Effector memory CD4-positive, alpha-beta T cell (primary cell): ENCODE measurements around the gene ELN.

Source experiments
- DNase-seq, 3 donors: peaks; one replicate each; pipeline ENCODE4 v3.0.0-alpha.2; 2020
- H3K27ac ChIP-seq: 2 replicates; pipeline ENCODE4 v1.7.0; 2013; ENCODE audit warnings: mild to moderate bottlenecking, low read length, moderate library complexity; ENCODE audit not compliant: insufficient read depth, poor library complexity, severe bottlenecking
- H3K27me3 ChIP-seq: replicated peaks from 2 replicates; pipeline ENCODE4 v1.7.0; 2013; ENCODE audit warnings: mild to moderate bottlenecking, low read length; ENCODE audit not compliant: insufficient read depth, control insufficient read depth, poor library complexity, severe bottlenecking
- H3K36me3 ChIP-seq: 2 replicates; pipeline ENCODE4 v1.7.0; 2013; ENCODE audit warnings: mild to moderate bottlenecking, low read length, moderate library complexity; ENCODE audit not compliant: control insufficient read depth, insufficient read depth
- H3K4me1 ChIP-seq: 2 replicates; pipeline ENCODE4 v1.7.0; 2013; ENCODE audit warnings: low read length, mild to moderate bottlenecking; ENCODE audit not compliant: control insufficient read depth, insufficient read depth, poor library complexity, severe bottlenecking
- H3K4me3 ChIP-seq: 2 replicates; pipeline ENCODE4 v1.7.0; 2013; ENCODE audit warnings: low read length, low read depth, mild to moderate bottlenecking; ENCODE audit not compliant: insufficient read depth, poor library complexity, severe bottlenecking
- H3K9me3 ChIP-seq: 2 replicates; pipeline ENCODE4 v1.7.0; 2013; ENCODE audit warnings: mild to moderate bottlenecking, low read length, moderate library complexity; ENCODE audit not compliant: control insufficient read depth

The ELN gene

DNA sequence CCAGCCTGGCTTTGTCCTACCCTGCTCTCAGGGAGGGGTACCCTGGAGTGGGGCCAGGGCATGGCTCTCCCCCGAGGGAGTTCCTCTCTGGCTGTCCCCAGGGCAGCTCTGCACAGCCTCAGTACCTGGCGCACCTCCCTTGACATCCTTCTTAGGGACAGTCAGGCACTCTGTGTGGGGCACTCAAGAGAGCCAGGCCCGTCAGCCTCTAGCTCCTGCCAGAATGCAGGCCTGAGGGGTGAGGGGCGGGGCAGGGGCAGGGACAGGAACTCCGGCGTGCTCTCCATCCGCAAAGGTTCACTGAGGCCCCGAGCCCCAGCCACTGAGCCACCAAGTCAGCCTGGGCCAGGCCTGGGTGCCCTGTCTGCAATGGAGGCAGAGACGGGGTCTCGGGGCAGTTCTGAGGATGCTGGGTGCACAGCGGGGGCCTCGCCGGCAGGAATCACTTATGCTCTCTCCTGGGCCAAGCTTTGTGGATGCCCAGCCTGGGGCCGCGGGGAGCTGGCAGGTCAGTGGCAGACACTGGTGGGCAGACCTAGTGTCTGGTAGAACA is 65.8 kb downstream of the ELN start:
- DNase-seq, result no peak
- H3K27me3 ChIP-seq, result no peaks in the 10 kb centered on the region
- H3K9me3 ChIP-seq, result no peaks in the 10 kb centered on the region
- peak overlapping the region; percentile 81 for H3K4me3 ChIP-seq
- peaks cover 5% of the 10 kb centered on the region for H3K36me3 ChIP-seq
- peak overlapping the region; percentile 69 for H3K27ac ChIP-seq
- peaks cover 18% of the 10 kb centered on the region for H3K4me1 ChIP-seq

DNA sequence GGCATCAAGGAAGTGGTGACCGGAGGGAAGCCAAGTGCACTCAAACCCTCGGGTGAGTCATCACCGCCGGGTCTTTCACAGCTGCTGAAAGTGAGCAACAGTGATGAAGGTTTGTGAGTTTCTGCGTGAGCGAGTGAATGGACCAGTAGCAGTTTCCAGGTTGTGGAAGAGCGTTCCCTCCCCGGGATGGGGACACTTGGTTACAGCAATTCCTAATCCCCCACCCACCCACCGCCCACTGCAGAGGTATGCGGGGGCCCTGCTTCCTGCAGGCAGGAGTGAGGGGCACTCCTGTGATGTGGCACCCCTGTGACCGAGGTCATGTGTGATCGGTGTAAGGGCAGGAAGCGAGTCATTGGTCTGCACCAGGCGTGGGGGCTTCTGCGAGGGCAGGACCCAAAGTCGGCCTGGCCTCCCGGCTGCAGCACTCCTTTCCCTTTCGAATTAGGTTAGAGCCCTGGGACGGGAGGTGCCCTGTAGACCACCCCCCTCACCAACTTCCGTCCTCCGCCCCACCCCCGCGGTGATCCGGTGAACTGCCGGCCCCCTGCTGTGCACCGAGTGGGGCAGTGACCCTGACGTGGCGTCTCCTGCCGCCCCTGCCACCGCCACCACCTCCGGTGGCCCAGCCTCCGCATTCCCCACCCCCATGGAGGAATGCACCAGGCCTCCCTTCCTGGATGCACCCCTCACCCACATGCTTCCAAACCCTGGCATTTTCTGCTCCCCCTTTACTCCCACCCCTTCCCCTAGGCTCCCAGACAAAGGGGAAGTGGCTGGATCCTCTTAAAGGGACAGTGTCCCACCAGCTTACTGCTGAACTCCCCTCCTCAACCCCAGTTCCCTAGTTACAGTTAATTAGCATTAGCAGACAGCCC is 66.5 kb downstream of the ELN start:
- DNase-seq, result peak; percentile 45 to 55 (median 51)
- Histone ChIP-seq H3K27ac (peak overlapping the region; percentile 69), H3K4me3 (peak overlapping the region; percentile 81), H3K9me3 (no peaks in the 10 kb centered on the region), H3K4me1 (peaks cover 18% of the 10 kb centered on the region), H3K36me3 (peaks cover 8% of the 10 kb centered on the region), H3K27me3 (no peaks in the 10 kb centered on the region)

DNA sequence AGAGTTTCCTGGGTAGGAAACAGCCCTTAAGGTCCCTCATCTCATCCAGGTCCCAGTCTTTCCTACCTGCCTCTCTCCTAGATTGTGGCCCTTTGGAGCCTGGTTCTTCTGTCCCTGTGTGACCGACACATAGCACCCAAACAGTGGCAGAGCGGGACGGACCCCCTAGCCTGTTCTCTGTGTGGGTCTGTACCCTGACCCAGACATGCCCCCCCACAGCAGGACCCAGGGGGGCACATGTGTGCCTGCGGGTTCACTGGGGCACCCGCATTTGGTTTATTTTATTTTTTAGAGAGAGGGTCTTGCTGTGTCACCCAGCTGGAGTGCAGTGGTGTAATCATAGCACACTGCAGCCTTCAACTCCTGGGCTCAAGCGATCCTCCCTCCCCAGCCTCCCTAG is 67.2 kb downstream of the ELN start:
- H3K4me3 ChIP-seq, result peak overlapping the region; percentile 81
- H3K9me3 ChIP-seq, result no peaks in the 10 kb centered on the region
- no peak for DNase-seq
- H3K27ac ChIP-seq, result peak overlapping the region; percentile 69
- no peaks in the 10 kb centered on the region for H3K27me3 ChIP-seq
- H3K36me3 ChIP-seq, result peaks cover 8% of the 10 kb centered on the region
- peaks cover 18% of the 10 kb centered on the region for H3K4me1 ChIP-seq

DNA sequence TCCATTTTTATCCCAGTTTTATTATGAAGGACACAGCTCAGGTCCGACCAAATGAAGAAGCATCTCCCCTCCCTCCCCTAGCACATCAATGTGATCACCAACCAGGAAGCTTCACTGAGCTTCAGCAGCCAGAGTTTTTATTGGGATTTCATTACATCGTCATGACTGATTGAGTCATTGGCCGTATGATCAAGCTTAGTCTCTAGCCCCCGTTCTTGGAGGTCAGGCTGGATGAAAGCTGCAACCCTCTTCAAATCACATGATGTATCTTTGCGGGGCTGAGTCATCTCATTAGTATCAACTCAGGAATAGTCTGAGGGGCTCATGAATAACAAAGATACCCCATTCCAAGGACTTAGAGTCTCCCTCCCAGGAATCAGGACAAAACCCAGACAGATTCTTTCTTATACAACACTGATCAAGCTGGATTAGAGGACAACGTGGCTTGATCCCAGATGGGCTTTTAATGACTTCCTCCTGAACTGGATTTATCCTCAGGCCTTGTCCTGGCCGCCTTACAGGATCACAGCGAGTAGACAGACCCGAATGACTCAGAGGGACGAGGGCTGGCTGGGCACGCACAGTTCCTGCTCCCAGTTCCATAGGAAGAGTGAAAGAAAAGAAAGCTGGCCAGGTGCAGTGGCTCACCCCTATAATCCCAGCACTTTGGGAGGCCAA is 70.1 kb downstream of the ELN start:
- no peak overlapping the region for H3K27ac ChIP-seq
- peaks cover 16% of the 10 kb centered on the region for H3K4me1 ChIP-seq
- H3K36me3 ChIP-seq, result peaks cover 8% of the 10 kb centered on the region
- no peaks in the 10 kb centered on the region for H3K27me3 ChIP-seq
- no peaks in the 10 kb centered on the region for H3K9me3 ChIP-seq
- H3K4me3 ChIP-seq, result no peak overlapping the region
- no peak for DNase-seq

DNA sequence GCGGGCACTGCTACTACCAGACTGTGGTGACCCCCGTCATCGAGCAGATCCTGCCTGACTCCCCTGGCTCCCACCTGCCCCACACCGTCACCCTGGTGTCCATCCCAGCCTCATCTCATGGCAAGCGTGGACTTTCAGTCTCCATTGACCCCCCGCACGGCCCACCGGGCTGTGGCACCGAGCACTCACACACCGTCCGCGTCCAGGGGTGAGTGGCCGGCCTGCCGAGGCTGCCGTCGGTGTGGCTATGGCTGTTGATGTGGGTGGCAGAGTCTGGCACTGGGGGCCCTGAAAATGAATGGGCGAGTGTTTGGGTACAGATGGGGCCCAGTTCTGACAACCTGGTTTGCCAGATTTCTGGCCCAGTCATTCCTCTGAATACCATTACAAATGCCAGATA is 71.1 kb downstream of the ELN start:
- Histone ChIP-seq H3K27ac (no peak overlapping the region), H3K27me3 (no peaks in the 10 kb centered on the region), H3K9me3 (no peaks in the 10 kb centered on the region), H3K4me1 (peaks cover 6% of the 10 kb centered on the region), H3K4me3 (no peak overlapping the region), H3K36me3 (peaks cover 8% of the 10 kb centered on the region)
- DNase-seq, result no peak

DNA sequence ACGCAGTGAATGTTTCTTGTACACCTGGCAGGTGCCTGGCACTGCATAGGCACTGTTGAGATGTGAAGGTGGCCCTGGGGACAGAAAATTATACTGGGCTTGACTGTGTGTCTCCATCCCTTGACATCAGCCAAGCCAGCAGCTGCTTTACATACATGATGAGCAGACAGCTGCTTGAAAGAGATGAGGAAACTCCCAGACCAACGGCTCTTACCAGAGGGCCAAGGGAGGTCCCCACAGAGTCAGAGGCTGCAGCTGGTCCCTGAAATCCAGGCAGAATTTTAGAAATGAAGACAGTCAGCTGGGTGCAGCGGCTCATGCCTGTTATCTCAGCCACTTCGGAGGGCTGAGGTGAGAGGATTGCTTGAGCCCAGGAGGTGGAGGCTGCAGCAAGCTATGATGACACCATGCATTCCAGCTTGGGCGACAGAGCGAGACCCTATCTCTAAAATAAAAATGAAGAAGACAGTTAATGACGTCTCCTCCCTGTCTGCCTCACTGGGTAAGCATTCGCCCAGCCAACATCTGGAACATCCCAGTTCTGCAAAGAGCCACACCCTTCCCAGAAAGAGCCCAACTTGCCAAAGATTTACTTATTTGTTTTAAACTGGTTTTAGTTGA is 73.2 kb downstream of the ELN start:
- Histone ChIP-seq H3K4me3 (no peak overlapping the region), H3K27me3 (no peaks in the 10 kb centered on the region), H3K36me3 (peaks cover 14% of the 10 kb centered on the region), H3K9me3 (no peaks in the 10 kb centered on the region), H3K27ac (no peak overlapping the region), H3K4me1 (no peaks in the 10 kb centered on the region)
- no peak for DNase-seq

DNA sequence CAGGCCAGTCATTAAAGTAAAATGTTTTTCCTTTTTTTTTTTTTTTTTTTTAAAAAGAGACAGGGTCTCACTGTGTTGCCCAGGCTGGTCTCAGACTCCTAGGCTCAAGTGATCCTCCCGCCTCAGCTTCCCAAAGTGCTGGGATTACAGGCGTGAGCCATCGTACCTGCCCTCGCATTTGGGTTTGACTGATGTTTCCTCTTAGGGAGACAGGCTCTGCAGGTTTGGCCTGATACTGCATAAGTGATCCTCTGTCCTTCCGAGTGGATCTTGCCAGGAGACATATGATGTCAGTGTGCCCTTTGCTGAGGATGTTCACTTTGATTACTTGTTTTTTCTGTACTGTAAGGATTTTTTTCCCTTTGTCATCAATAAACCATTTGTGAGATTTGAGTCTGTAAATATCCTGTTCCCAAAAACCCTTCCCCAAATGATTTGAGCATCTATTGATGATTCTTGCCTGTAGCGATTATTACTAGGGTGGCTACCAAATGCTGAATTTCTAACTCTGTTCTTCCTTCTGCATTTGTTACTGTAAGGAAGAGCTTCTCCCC is 75.3 kb downstream of the ELN start:
- DNase-seq, result no peak
- H3K9me3 ChIP-seq, result no peaks in the 10 kb centered on the region
- H3K36me3 ChIP-seq, result peaks cover 10% of the 10 kb centered on the region
- H3K27ac ChIP-seq, result no peak overlapping the region
- H3K27me3 ChIP-seq, result no peaks in the 10 kb centered on the region
- H3K4me3 ChIP-seq, result no peak overlapping the region
- no peaks in the 10 kb centered on the region for H3K4me1 ChIP-seq

DNA sequence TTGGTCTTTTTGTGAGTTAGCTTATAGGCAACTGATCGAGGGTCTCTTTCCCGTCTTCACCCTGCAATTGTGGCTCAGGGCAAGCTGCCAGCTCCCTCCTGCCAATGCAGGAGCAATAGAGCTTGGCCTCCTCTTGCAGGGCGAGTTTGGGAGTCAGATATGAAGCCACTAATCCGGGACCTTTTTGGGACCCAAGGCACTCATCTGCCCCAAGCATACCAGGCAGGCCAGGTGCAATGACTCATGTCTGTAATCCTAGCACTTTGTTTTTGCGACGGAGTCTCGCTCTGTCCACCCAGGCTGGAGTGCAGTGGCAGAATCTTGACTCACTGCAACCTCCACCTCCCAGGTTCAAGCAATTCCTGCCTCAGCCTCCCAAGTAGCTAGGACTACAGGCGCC is 76.7 kb downstream of the ELN start:
- Histone ChIP-seq H3K36me3 (peaks cover 16% of the 10 kb centered on the region), H3K4me3 (no peak overlapping the region), H3K4me1 (no peaks in the 10 kb centered on the region), H3K9me3 (no peaks in the 10 kb centered on the region), H3K27ac (no peak overlapping the region), H3K27me3 (no peaks in the 10 kb centered on the region)
- DNase-seq, result no peak

DNA sequence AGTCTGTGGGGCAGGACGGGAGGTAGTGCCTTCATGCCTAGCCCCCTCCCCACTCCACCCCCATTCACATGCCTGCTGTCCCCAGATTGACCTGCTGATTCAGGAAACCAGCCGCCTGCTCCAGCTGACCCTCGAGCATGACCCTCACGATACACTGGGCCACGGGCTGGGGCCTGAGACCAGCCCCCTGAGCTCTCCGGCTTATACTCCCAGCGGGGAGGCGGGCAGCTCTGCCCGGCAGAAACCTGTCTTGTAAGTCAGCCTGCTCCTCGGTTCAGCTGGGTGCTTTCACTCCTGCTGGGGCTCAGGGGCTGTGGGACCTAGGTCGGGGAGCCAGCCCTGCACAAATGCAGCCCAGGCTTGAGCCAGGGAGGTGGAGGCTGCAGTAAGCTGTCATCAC is 78.0 kb downstream of the ELN start:
- H3K4me1 ChIP-seq, result no peaks in the 10 kb centered on the region
- DNase-seq, result no peak
- peaks cover 16% of the 10 kb centered on the region for H3K36me3 ChIP-seq
- H3K9me3 ChIP-seq, result no peaks in the 10 kb centered on the region
- H3K27me3 ChIP-seq, result no peaks in the 10 kb centered on the region
- H3K4me3 ChIP-seq, result no peak overlapping the region
- H3K27ac ChIP-seq, result no peak overlapping the region
